ENCODE data around the gene RGMA.

DNA sequence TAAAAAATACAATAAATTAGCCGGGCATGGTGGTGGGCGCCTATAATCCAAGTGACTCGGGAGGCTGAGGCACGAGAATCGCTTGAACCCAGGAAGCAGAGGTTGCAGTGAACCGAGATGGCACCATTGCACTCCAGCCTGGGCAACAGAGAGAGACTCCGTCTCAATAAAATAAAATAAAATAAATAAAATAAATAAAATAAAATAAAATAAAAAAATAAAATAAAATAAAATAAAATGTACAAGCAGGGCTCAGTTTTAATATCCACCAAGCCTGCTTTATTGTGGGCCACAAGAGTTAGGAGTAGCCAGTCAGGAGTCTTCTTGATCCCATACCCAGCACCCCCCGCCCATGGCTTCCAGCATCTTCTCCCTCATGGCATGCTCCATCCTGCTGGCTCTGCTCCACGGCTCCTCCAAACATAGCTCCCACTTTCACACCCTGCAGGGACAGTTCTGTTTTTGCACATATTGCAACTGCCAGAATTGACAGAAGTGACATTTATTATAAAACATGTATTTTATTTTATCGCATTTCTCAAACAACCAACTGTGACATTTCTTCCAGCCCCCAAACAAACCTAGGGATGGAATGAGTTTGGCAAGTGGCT lies 42.6 kb upstream of the RGMA start:
- TF ChIP-seq CTCF (IDR thresholded peaks at IDR 0.05) (no peak), POLR2AphosphoS5 (IDR thresholded peaks at IDR 0.05) (no peak)
